ENCODE results near the gene KLHL13. TPM values are rescaled to one million over a fixed set of nuclear protein-coding genes. Genes with fewer than 3 reads are reported as not detected.
"Not testable (repeated sequence)": the region's sequence is repeated elsewhere in the genome, so short reads cannot be mapped to it uniquely, and the experiment has no call there.

The KLHL13 gene
- total and polyA plus RNA-seq, 9 donors = 4.9 to 15.8 (median 7.7) TPM

DNA sequence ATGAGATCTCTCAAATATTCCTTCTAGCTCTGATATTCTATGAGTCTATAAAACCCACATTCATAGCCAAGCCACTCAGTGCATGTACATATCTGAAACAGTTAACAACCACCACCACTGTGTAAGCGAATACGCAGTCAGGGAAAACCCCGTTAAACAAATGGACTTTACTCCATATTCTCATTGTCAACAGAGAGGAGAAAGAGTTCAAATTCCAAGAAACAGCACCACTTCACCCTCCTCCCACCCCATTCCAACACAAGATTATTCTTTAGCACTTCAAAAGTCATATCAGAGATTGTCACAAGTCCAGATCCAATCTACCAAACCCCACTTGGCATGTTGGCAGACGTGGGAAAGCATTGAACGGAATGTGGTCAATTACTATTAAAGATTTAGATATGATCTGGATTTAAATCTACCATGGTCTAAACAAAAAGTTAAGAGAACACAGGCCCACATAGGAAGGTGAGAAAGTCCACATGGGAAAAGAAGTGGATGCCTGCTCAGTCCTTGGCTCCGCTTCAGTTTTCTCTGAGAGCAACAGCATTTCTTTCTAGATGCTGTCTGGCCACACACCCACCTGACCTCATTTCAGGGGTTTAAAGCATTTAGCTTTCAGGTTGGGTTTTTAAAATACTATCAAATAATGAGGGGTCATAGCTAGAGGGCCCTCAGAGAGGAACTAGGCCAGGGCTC, 39.8 kb upstream of the KLHL13 start:
- H3K9me3 ChIP-seq = no peaks in the 10 kb centered on the region
- no peak for DNase-seq
- TF ChIP-seq EP300 (IDR thresholded peaks at IDR 0.05) (no peak), POLR2A (IDR thresholded peaks at IDR 0.05) (no peak)
- TF ChIP-seq, protein P1, sequence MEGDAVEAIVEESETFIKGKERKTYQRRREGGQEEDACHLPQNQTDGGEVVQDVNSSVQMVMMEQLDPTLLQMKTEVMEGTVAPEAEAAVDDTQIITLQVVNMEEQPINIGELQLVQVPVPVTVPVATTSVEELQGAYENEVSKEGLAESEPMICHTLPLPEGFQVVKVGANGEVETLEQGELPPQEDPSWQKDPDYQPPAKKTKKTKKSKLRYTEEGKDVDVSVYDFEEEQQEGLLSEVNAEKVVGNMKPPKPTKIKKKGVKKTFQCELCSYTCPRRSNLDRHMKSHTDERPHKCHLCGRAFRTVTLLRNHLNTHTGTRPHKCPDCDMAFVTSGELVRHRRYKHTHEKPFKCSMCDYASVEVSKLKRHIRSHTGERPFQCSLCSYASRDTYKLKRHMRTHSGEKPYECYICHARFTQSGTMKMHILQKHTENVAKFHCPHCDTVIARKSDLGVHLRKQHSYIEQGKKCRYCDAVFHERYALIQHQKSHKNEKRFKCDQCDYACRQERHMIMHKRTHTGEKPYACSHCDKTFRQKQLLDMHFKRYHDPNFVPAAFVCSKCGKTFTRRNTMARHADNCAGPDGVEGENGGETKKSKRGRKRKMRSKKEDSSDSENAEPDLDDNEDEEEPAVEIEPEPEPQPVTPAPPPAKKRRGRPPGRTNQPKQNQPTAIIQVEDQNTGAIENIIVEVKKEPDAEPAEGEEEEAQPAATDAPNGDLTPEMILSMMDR (IDR thresholded peaks at IDR 0.05) = no peak
- intact Hi-C loops (cut with DNase I) = no loop called here
- no peaks in the 10 kb centered on the region for H3K4me1 ChIP-seq (ENCODE audit: insufficient read depth)
- H3K27ac ChIP-seq = no peak overlapping the region
- no peaks in the 10 kb centered on the region for H3K27me3 ChIP-seq
- H3K4me3 ChIP-seq = no peak overlapping the region
- no peaks in the 10 kb centered on the region for H3K36me3 ChIP-seq
- WGBS, 3 donors = 82 to 86% (median 85%) methylated on average over 6 of the region's 6 CpGs

DNA sequence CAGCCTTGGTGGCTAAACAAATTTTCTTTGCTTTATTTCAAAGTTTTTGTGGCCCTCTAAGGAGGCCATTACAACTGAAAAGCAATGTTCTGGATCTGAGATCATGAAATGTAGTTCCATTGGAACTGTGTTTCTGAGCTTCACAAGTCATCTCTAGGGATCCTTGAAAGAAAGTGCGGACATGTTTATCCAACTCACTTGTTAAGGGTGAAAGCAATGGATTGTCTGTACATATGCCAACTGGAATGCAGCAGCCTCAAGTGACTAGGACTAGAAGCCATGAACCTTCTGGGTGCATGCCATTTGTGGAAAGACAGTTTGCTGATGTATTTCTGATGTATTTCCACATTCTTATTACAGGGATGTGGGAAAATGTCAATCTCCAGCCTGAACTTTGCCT, 36.7 kb upstream of the KLHL13 start:
- WGBS, 3 donors = 77 to 89% (median 86%) methylated on average over 1 of the region's 1 CpG

DNA sequence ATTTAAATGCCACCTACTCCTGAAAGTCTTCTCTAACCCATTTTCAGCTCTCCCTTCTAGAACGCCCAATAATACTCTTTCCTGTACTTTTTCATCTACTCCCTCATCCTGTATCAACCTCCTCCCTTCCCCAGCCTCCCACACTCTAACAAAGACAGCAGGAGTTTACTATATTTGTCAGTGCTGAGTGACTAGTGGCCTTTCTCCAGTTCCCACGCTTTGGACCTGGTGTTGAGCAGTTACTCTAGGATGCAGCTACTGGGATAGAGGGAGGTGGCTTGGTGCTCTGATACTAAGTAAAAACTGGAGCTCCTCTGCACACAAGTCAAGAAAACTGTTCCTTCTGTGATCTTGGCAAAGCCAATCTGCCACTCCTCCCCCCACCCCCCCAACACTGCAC, 36.1 kb upstream of the KLHL13 start:
- intact Hi-C loops (cut with DNase I) = no loop called here
- H3K4me1 ChIP-seq (ENCODE audit: insufficient read depth) = no peaks in the 10 kb centered on the region
- H3K27ac ChIP-seq = no peak overlapping the region
- TF ChIP-seq POLR2A (IDR thresholded peaks at IDR 0.05) (no peak), EP300 (IDR thresholded peaks at IDR 0.05) (no peak)
- TF ChIP-seq, protein P1 (IDR thresholded peaks at IDR 0.05) = no peak
- no peak for DNase-seq
- H3K27me3 ChIP-seq = no peaks in the 10 kb centered on the region
- H3K4me3 ChIP-seq = no peak overlapping the region
- no peaks in the 10 kb centered on the region for H3K36me3 ChIP-seq
- H3K9me3 ChIP-seq = no peaks in the 10 kb centered on the region
- WGBS, 3 donors = 27 to 38% (median 34%) methylated on average over 2 of the region's 2 CpGs

More for the DNA sequence above, 36.7 kb upstream of the KLHL13 start:
- no peak overlapping the region for H3K4me3 ChIP-seq
- no peak for TF ChIP-seq EP300 (IDR thresholded peaks at IDR 0.05)
- TF ChIP-seq POLR2A (IDR thresholded peaks at IDR 0.05) = no peak
- TF ChIP-seq, protein P1 (IDR thresholded peaks at IDR 0.05) = no peak
- no peak overlapping the region for H3K27ac ChIP-seq
- H3K27me3 ChIP-seq = no peaks in the 10 kb centered on the region
- intact Hi-C loops (cut with DNase I) = no loop called here
- no peaks in the 10 kb centered on the region for H3K9me3 ChIP-seq
- no peak for DNase-seq
- H3K36me3 ChIP-seq = no peaks in the 10 kb centered on the region
- H3K4me1 ChIP-seq (ENCODE audit: insufficient read depth) = no peaks in the 10 kb centered on the region

DNA sequence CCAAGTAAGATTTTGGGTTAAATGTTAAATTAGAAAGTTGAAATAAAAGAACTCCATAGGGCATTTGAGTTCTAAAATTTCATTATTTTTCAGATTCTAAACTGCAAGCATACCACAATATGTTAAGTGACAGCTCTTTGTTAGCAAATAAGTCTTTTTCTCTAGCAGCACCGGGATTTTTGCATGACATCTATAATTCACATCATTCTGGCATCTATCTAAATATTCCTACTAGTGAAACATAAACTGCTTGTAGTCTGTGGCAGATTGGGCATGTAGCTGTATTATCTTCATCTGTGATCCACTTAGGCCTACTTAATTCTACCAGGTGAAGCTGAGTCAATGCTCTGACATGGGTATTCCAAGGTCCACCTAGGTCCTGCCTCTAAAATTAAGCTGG, 32.1 kb upstream of the KLHL13 start:
- no peak overlapping the region for H3K4me3 ChIP-seq
- no peaks in the 10 kb centered on the region for H3K27me3 ChIP-seq
- no peaks in the 10 kb centered on the region for H3K4me1 ChIP-seq (ENCODE audit: insufficient read depth)
- no peak for DNase-seq
- no peak for TF ChIP-seq POLR2A (IDR thresholded peaks at IDR 0.05)
- TF ChIP-seq, protein P1 (IDR thresholded peaks at IDR 0.05) = no peak
- 74 to 77% (median 75%) methylated on average over 1 of the region's 1 CpG for WGBS, 3 donors
- no peaks in the 10 kb centered on the region for H3K9me3 ChIP-seq
- no peaks in the 10 kb centered on the region for H3K36me3 ChIP-seq
- intact Hi-C loops (cut with DNase I) = no loop called here
- no peak overlapping the region for H3K27ac ChIP-seq

DNA sequence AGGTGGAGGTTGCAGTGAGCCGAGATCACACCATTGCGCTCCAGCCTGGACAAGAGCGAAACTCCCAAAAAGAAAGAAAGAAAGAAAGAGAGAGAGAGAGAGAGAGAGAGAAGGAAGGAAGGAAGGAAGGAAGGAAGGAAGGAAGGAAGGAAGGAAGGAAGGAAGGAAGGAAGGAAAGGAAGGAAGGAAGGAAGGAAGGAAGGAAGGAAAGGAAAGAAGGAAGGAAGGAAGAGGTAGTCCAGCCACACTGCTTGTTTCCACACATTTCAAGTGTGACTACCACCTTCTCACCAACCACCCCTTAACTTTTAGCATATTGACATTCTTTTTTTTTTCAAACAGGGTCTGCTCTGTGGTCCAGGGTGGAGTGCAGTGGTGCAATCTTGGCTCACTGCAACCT, 31.2 kb upstream of the KLHL13 start:
- H3K4me1 ChIP-seq (ENCODE audit: insufficient read depth); intact Hi-C loops (cut with DNase I); DNase-seq; H3K9me3 ChIP-seq; H3K4me3 ChIP-seq; H3K27ac ChIP-seq; H3K36me3 ChIP-seq; H3K27me3 ChIP-seq: not testable (repeated sequence)
- WGBS, 3 donors = 86 to 100% (median 88%) methylated on average over 3 of the region's 3 CpGs

Data from ovary (tissue), 9 donors.